Vagina (tissue), 2 donors: ENCODE measurements around the gene MS4A6E. TPM values are rescaled to one million over a fixed set of nuclear protein-coding genes. Genes with fewer than 3 reads are reported as not detected.

ENCODE experiments used
- DNase-seq, 2 donors: peaks; one replicate each; pipeline ENCODE4 v3.0.0-alpha.2; 2017; ENCODE audit errors: extremely low spot score in 2 of 2
- H3K27ac ChIP-seq: fragments of 200-600 bp; sonication (generic); one replicate; pipeline ENCODE4 v1.5.1; 2019
- H3K27me3 ChIP-seq: fragments of 200-600 bp; sonication (generic); one replicate; pipeline ENCODE4 v1.5.1; 2019
- H3K36me3 ChIP-seq, 2 donors: fragments of 200-600 bp; sonication (generic); one replicate each; pipeline ENCODE4 v1.5.1; 2017 to 2019
- H3K4me1 ChIP-seq: fragments of 200-600 bp; sonication (generic); one replicate; pipeline ENCODE4 v1.5.1; 2019
- H3K4me3 ChIP-seq, 2 donors: fragments of 200-600 bp; sonication (generic); 1 replicate in 1 of 2; 2 replicates in 1 of 2; pipeline ENCODE4 v1.5.1; 2016 to 2019
- H3K9me3 ChIP-seq: fragments of 200-600 bp; sonication (generic); one replicate; pipeline ENCODE4 v1.5.1; 2019
- CTCF ChIP-seq, 3 experiments: fragments of 450-650 bp in 2 of 3; fragments of 200-600 bp in 1 of 3; sonication (generic) in 1 of 3; IDR thresholded peaks; one replicate each; pipeline ENCODE4 v1.5.1; 2017 to 2019; ENCODE audit warnings: antibody characterized with exemption in 3 of 3, mild to moderate bottlenecking in 2 of 3, moderate library complexity in 2 of 3
- POLR2A ChIP-seq, 2 donors: fragments of 450-650 bp; IDR thresholded peaks; one replicate each; pipeline ENCODE4 v1.6.1; 2017; ENCODE audit warnings: antibody characterized with exemption in 2 of 2, mild to moderate bottlenecking in 2 of 2, moderate library complexity in 2 of 2
- POLR2AphosphoS5 ChIP-seq, 2 donors: sonication (generic); formaldehyde crosslinking; IDR thresholded peaks; one replicate each; pipeline ENCODE4 v1.9.0; 2017; ENCODE audit warnings: antibody characterized with exemption in 2 of 2, mild to moderate bottlenecking in 2 of 2, low read depth in 1 of 2; ENCODE audit not compliant: insufficient read depth in 1 of 2
- intact Hi-C: fragments of 100-400 bp; cut with DNase I; formaldehyde crosslinking; loops from one replicate; pipeline ENCODE4 v1.15.1; 2023
- total RNA-seq: library from RNA; depleted of rRNA; stranded (reverse); fragments of >200 nt; gene quantifications from one replicate; pipeline ENCODE4 v1.2.3, GENCODE V29; 2016

The MS4A6E gene
- total RNA-seq, 1 donor from 2014 or later = 3.4 TPM

- Histone ChIP-seq H3K4me3 (no peak overlapping the region), H3K27me3 (no peaks in the 10 kb centered on the region), H3K4me1 (no peaks in the 10 kb centered on the region), H3K27ac (no peak overlapping the region), H3K36me3 (no peaks in the 10 kb centered on the region), H3K9me3 (no peaks in the 10 kb centered on the region)
- no peak for DNase-seq
- TF ChIP-seq POLR2AphosphoS5 (IDR thresholded peaks at IDR 0.05; ENCODE audit: insufficient read depth in 1 of 2, low read depth in 1 of 2) = no peak
- intact Hi-C loops = no loop called here
Observed at GRCh38 chr11:60344146-60344545, 17.1 kb downstream of the MS4A6E start.

- H3K4me3 ChIP-seq = no peak overlapping the region
- TF ChIP-seq POLR2A (IDR thresholded peaks at IDR 0.05) = no peak
- no peak for DNase-seq
- H3K36me3 ChIP-seq = no peaks in the 10 kb centered on the region
- no peaks in the 10 kb centered on the region for H3K27me3 ChIP-seq
- no peaks in the 10 kb centered on the region for H3K4me1 ChIP-seq
- intact Hi-C loops = no loop called here
- no peaks in the 10 kb centered on the region for H3K9me3 ChIP-seq
- no peak overlapping the region for H3K27ac ChIP-seq
Observed at GRCh38 chr11:60345489-60345888, 18.4 kb downstream of the MS4A6E start.

- Histone ChIP-seq H3K27me3 (no peaks in the 10 kb centered on the region), H3K4me1 (no peaks in the 10 kb centered on the region), H3K4me3 (no peak overlapping the region), H3K27ac (no peak overlapping the region), H3K9me3 (no peaks in the 10 kb centered on the region), H3K36me3 (no peaks in the 10 kb centered on the region)
- DNase-seq = no peak
- intact Hi-C loops = no loop called here
- no peak for TF ChIP-seq POLR2A (IDR thresholded peaks at IDR 0.05)
- no peak for TF ChIP-seq CTCF (IDR thresholded peaks at IDR 0.05)
- no peak for TF ChIP-seq POLR2AphosphoS5 (IDR thresholded peaks at IDR 0.05; ENCODE audit: insufficient read depth in 1 of 2, low read depth in 1 of 2)
Observed at GRCh38 chr11:60347084-60347797, 20.2 kb downstream of the MS4A6E start.

GRCh38 chr11:60348116-60348515, 21.1 kb downstream of the MS4A6E start:
- H3K27me3 ChIP-seq = no peaks in the 10 kb centered on the region
- H3K4me1 ChIP-seq = no peaks in the 10 kb centered on the region
- H3K9me3 ChIP-seq = no peaks in the 10 kb centered on the region
- no peak overlapping the region for H3K4me3 ChIP-seq
- no peak for DNase-seq
- intact Hi-C loops = no loop called here
- TF ChIP-seq POLR2A (IDR thresholded peaks at IDR 0.05) (no peak), POLR2AphosphoS5 (IDR thresholded peaks at IDR 0.05; ENCODE audit: insufficient read depth in 1 of 2, low read depth in 1 of 2) (no peak), CTCF (IDR thresholded peaks at IDR 0.05) (no peak)
- H3K36me3 ChIP-seq = no peaks in the 10 kb centered on the region
- H3K27ac ChIP-seq = no peak overlapping the region

GRCh38 chr11:60349990-60350389, 22.9 kb downstream of the MS4A6E start:
- no peak for TF ChIP-seq POLR2A (IDR thresholded peaks at IDR 0.05)
- no peak for TF ChIP-seq POLR2AphosphoS5 (IDR thresholded peaks at IDR 0.05; ENCODE audit: insufficient read depth in 1 of 2, low read depth in 1 of 2)
- TF ChIP-seq CTCF (IDR thresholded peaks at IDR 0.05) = no peak
- no peak overlapping the region for H3K27ac ChIP-seq
- intact Hi-C loops = no loop called here
- DNase-seq = no peak
- no peak overlapping the region for H3K4me3 ChIP-seq
- no peaks in the 10 kb centered on the region for H3K9me3 ChIP-seq
- H3K27me3 ChIP-seq = no peaks in the 10 kb centered on the region
- no peaks in the 10 kb centered on the region for H3K36me3 ChIP-seq
- H3K4me1 ChIP-seq = no peaks in the 10 kb centered on the region

GRCh38 chr11:60357771-60358170, 30.7 kb downstream of the MS4A6E start:
- intact Hi-C loops = no loop called here
- no peaks in the 10 kb centered on the region for H3K4me1 ChIP-seq
- H3K4me3 ChIP-seq = no peak overlapping the region
- H3K36me3 ChIP-seq = no peaks in the 10 kb centered on the region
- no peak for DNase-seq
- no peak for TF ChIP-seq POLR2AphosphoS5 (IDR thresholded peaks at IDR 0.05; ENCODE audit: insufficient read depth in 1 of 2, low read depth in 1 of 2)
- H3K27me3 ChIP-seq = no peaks in the 10 kb centered on the region
- H3K9me3 ChIP-seq = no peaks in the 10 kb centered on the region
- no peak overlapping the region for H3K27ac ChIP-seq
